Posterior cingulate gyrus (tissue), 11 donors: ENCODE results near the gene GRAMD1B.

Experiments used
- DNase-seq, 10 donors: peaks; one replicate each; pipeline versions ENCODE4 v3.0.0 to v3.0.0-alpha.2; 2020 to 2021; ENCODE audit warnings: mixed read lengths in 3 of 10
- intact Hi-C: fragments of 100-400 bp; cut with DNase I; formaldehyde crosslinking; loops from one replicate; pipeline ENCODE4 v1.15.1; 2023

The GRAMD1B gene

DNA sequence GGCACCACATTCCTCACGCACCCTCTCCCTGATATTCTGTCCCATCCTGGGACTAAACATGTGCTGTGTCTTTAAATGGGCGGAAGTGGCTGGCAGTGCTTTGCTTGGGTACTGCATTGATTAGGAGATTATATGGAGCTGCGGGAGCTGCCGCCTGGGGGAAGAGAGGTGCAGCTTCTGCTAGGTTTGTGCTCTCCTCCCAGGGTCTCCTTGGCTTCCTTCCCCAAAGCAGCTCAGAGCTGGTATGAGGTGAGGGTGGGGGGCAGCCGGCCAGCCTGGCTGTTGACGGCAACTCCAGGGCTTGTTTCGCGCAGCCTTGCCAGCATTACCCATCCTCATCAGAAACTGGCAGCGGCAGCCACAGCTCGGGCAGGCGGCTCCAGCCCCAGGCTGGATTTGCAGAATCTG, 95.4 kb downstream of the GRAMD1B start:
- DNase-seq: peak in 7 of 10 donors; percentile 26 to 91 (median 66)
- intact Hi-C loops: loop anchor here (5.0 kb wide), 1 partner anchor 37 kb away; no protein-coding TSS in a partner anchor

DNA sequence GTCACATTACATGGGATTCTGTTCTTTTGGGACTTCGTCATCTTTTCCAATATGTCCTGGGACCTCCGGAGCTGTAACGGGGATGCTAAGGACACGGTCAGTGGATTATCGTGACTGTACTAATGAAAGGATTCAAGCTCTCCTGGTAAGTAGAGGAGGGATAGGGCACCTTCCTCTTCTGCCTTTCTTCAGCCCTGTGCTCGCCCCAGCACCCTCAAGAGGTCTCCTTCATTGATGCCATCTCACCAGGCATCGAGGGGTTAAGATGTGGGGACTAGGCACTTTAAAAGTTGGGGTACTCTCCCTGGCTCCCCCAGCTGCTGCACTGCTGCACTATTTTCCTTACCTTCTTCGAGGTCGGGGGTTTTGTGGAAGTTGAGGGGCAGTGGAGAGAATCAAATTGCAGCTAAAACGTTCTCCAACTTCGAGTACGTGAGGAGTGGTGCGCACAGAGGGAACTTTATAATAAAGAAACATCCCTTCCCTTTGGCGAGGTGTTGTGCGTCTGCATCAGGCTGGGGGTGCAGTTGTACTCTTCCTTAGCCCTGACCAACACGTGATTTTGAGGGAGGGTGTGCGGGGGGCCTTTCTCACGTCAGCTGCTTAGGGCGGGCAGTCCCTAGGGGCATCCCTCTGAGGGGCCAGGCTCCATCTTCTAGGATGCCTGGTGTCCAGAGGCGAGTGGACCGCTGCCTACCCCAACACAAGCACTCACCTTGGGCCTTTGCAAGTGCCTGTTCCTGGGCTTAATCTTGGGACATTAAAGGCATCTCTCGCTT, 96.1 kb downstream of the GRAMD1B start:
- intact Hi-C loops: loop anchor here (5.0 kb wide), 1 partner anchor 36 kb away; no protein-coding TSS in a partner anchor
- peak in 7 of 10 donors; percentile 33 to 90 (median 60) for DNase-seq

DNA sequence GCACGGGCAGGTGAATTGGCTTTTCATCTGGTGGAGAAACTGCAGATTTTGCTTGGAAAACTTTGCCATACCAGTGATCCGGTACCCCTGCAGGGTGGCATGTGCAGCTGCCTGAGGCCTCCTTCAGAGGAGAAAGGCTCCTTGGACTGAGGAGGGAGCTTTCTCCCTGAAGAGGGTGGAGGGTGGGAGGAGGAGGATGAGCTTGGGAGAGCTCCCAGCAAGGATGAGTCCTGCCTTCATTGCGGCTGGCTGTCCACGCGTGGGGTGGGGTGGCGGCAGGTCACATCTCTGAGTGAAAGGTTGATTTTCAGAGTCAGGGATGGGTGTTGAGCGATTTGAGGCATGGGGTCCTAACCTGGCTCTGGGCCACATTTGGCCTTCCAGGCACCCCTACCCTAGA, 96.8 kb downstream of the GRAMD1B start:
- DNase-seq: peak in 2 of 10 donors; percentile 71 to 88

DNA sequence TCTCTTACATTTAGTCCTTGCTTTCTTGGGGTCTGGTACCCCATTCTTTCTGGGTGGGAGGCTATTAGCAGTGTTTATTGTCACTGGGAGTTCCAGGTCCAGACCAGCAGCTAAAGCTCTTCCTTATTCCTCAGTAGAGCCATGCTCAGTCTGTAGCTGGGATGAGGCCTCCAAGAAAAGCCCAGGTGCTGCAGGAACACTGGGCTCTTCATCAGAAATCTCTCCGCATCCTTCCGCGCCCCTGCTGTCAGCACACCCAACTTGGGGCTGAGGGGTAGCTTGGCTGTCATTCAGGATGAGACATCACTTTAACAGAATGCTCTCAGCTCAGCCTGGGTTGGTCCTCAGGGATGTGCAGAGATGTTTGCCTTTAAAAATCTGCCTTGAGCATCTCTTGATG, 97.5 kb downstream of the GRAMD1B start:
- intact Hi-C loops: loop anchor here (5.0 kb wide), 1 partner anchor 35 kb away; no protein-coding TSS in a partner anchor
- DNase-seq: peak in 1 of 10 donors; percentile 84

More for the DNA sequence above, 96.8 kb downstream of the GRAMD1B start:
- intact Hi-C loops: loop anchor here (5.0 kb wide), 1 partner anchor 35 kb away; no protein-coding TSS in a partner anchor

DNA sequence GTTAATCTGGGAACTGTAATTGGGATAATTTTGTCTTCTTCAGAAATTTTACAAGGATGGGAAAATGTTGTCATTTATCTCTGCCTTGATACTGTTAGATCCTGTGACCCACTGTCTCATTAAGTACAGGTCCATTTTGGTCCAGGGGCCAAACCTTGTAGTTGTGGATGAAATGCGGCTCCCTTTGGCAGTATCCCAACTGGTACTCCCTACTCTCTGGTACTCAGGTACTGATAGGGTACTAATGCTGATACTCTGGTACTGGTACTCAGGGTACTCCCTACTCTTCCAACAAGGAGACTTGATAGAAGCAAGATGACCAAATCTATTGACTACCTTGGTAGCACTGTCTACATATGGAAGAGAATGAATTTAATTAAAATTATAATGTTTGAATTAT, 97.9 kb downstream of the GRAMD1B start:
- DNase-seq: no peak
- intact Hi-C loops: loop anchor here (5.0 kb wide), 1 partner anchor 34 kb away; no protein-coding TSS in a partner anchor

DNA sequence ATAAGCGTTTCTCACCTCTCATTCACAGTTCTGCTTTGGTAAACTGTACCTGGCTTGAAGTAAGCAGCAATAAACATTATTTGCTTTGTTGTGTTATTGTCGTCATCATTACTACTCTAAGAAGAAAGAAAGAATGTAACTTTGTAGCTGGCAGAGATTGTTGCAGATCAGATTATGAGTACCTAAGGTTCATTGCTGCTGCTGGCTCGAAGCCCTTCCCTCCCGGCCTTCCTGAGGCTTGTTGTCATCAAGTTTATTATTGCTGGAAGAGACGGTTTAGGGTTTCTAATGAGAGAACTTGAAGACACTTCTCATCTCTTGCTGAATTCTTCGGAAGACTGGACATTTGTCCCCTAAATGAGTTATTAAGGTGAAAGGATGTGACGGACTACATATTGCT, 101.3 kb downstream of the GRAMD1B start:
- DNase-seq: no peak
- intact Hi-C loops: no loop called here

DNA sequence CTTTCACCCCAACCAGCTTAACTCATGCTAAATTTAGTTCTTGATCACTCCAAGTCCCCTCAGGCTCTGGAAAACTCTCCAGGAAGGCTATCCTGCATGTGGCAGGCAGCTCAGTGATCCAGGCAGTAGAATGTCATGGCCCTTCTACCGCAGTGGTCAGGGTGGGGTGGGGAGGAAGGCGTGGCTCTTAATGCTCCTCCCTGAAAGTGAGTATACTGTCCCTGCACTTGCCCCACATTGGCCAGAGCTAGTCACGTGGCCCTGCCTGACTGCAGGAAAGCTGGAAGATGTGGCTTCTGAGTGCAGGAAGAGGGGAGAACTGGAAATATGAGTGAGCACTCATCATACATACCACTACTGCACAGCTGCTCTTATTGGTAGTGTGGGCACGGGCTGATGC, 102.1 kb downstream of the GRAMD1B start:
- intact Hi-C loops: no loop called here
- DNase-seq: no peak

DNA sequence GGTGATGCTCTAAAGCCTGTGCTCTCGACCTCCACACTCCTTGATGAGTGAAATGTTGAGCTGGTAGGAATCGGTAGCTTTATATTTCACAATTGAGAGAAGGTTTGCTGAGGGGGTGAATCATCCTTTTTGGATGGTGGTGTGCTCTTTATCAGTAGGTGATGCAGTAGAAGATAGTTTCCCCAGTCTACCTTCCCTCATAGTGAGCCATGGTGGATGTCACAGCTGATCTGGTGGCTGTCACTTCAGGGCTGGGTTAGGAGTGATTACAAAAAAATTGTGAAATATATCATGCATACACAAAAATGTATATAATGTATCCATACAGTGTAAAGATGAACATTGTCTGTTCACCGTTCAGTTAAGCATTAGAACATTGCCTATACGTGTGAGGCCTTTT, 105.3 kb downstream of the GRAMD1B start:
- intact Hi-C loops: no loop called here
- DNase-seq: no peak

DNA sequence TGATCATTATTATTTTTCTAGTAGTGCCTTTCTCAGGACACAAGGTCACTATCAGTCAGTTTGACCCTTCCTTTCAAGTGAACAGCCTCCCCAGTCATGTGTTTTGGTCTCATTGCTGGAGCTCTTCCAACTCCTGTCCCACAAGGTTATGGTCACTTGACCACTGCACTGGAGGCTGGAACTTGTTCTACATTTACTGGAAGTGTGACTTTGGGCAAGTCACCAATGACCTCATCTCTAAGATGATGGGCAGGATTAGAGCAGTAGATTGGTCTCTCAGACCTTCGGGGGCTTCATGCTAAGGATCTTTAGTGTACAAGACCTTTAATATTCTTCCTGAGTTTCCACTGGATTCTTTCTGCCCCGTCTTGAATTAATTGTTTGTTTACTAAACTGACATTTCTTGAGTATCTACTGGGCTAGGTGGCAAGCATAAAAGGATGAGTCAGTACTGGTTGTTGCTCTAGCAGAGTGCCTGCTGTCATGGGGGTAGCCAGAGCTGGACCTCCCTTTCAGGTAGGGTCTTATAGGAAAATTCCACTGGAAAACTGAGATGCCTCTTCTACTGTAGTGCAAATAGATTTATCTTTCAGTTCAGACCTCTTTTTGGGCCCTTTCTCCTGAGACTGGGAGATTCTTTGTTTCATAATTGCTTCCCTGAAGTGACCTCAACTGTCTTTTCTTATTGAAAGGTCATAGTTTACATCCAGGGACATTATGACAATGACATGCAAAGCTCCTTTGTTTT, 106.8 kb downstream of the GRAMD1B start:
- DNase-seq: no peak
- intact Hi-C loops: no loop called here

DNA sequence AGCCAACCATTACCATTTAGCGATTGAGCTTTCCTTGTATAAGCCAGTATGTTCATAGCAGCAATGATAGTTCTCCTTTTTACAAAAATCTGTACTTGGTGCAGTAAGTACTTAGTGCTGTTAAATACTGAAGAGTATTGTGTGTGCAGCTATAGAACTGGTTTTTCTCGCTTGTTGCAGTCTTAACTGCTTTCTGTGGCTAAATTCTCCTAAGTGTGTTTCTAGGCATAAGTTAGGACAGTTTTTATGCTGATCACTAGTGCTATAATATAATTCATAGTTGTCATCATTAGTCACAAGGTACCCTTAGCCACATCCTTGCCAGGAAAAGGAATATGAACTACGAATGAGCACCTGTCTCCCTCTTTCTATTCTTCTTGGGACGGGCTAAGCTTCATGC, 107.7 kb downstream of the GRAMD1B start:
- intact Hi-C loops: no loop called here
- no peak for DNase-seq

DNA sequence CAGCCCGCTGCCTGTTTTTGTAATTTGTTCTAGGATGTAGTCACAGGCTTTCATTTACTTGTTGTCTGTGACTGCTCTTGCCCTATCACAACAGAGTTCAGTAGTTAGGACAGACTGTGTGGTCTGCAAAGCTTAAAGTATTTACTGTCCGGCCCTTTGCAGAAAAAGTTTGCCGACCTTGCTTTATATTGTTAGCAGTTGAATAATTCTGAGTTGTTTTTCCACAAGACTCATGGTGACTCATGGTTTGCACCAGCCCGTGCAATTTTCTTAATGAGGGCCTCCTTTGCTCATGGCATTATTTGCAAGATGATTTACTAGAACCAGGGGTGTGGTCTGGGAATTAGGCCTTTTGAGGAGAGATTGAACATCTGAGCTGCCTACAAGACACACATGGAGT, 113.7 kb downstream of the GRAMD1B start:
- no peak for DNase-seq
- intact Hi-C loops: no loop called here

DNA sequence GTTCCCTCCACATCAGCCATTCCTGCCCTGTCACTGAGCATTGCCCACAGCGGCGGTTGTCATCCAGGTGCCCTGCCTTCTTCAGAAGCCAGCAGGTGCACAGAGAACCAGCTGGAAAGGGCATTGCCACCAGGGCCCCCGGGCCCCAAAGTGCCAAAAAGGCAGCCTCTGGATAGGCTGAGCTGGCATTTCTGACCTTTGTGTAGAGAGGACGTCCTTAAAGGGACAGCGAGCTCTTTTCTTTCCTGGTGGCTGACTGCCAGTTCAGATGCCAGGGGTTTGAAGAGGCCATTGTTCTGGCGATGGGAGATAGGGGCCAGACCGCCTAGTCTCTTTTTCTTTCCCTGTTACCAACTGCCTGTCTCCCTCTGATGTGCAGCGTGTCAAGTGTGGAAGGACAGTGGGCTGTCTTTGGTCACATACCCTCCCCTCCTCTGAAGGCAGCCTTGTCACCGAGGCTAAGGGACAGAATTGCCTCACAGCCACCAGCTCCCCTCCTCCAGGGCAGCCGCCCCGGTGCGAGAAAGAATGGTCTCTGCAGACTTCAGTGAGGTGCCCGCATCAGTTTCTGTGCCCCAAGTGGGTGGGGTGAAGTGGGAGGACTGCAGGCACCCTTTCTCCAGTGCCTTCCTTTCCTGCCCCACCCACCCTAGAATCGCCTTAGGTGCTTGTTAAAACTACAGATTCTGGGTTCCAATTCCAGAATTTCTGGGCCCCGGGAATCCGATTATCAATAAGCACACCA, 114.7 kb downstream of the GRAMD1B start:
- DNase-seq: peak in 6 of 10 donors; percentile 56 to 90 (median 72)
- intact Hi-C loops: no loop called here

DNA sequence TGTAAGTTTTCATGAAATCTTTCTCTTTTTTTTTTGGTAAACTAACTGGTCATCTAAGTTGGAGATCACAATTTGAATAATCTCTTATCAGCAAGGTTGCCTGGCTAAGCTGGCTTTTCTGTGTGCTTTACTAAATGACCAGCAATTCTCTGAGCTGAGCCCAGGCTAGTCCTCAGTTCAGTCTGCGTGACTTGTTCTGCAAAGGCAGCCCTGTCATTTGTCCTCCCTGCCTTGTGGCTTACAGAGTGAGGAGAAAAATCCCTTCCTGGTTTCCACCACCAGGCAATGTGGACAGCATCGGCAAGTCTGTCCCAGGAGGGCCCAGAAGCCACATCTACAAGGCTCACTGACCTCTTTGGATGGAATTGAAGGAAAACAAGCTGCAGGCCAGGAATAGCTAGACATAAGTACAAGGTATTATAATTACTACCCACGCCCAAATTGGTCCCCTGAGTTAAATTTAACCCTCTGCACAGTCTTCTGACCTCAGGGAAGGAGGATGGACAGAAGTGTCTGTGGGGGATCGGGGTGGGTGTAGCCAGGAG, 115.7 kb downstream of the GRAMD1B start:
- intact Hi-C loops: no loop called here
- DNase-seq: no peak

DNA sequence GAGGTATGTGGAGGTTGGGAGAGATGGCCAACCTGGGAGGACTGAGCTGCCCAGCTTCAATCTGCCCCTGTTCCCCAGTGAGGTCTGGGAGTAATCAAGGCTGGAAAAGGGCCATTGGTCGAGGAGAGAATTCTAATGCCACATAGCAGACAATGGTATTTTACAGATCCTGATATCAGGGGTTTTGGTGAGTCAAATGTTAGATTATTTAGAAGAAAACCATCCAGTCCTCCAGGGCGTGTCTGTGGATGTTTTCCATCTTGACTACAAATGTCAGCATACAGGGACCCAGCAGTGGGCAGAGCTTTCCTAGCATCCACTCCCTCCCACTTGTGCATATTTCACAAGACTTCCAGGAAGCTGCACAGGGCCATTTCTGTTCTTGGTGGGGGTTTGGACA, 116.4 kb downstream of the GRAMD1B start:
- intact Hi-C loops: no loop called here
- DNase-seq: no peak

DNA sequence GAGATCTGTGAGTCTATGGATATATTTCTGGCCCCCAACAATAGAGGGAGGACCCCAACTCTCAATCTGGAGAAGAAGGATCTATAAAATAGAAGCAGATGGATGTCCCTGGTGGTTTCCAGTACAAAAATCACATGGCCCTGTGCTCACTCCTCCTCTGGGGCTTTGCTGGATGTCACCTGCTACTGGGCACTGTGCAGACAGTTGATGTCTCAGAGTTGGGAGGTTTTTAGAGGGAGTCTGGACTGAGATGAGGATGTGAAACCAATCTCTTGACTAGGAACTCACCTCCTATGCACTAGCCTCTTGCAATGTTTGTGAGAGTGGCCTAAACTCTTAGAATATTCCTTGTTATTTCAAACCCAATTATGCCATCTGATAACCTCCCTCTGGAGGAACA, 117.1 kb downstream of the GRAMD1B start:
- intact Hi-C loops: no loop called here
- no peak for DNase-seq

DNA sequence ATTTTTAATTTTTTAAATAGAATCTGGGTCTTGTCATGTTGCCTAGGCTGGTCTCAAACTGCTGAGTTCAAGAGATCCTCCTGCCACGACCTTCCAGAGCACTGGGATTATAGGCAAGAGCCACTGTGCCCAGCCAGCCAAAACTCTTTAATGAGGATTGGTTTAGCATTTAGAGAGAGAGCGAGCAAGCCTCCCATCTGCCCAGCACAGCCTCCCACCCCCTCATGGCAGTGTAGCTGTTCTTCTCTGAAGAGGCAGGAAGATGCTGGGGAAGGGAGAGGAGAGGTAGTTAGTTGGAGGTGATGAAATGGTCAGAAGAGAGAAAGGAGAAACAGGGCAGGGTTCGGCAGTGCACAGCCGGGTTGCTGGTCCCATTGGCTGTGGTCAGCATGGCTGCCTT, 118.7 kb downstream of the GRAMD1B start:
- intact Hi-C loops: no loop called here
- DNase-seq: peak in 3 of 10 donors; percentile 50 to 88 (median 79)

DNA sequence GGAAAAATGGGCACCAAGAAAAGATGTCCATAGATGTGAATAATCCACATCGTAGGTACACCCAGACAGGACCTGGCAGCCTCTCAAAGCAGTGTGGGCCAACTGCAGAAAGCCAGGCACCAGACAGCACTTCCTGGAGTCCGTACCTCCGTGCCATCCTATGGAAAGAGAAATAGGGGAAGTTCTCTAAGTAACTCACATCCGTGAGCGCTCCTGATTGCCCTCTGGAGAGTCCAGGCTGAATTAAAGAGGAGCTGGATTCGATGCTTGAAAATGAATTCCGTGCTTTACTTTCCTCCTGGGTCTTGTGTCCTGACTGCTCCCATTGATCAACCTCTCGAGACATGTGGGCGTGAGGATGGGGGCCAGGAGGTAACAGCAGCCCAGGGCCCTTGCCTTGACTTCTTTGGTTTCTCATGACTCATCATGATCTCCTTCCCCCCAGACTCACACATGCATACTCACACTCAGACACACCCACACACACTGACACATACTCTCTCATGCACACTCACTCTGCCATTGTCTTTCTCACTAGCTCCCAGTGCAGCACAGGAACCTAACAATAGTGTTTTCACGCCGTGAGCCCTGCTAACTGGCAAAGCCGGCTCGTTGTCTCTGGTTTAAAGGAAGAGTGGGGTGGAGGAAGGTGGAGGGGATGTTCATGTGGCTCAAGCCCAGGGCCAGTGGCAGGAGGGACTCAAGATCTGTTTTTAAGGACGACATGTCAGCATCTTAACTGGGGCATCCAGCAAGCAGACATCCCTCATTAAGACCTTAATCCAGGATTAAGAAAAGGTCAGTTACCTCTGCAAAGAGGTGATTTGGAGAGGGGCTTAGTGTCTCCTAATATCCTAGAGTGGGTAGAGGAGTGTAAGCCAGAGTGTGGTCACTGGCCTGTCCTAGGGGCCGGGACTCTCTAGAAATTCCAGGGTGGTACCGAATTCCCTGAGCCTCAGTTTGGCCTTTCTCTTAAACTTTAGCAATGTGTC, 120.2 kb downstream of the GRAMD1B start:
- intact Hi-C loops: no loop called here

DNA sequence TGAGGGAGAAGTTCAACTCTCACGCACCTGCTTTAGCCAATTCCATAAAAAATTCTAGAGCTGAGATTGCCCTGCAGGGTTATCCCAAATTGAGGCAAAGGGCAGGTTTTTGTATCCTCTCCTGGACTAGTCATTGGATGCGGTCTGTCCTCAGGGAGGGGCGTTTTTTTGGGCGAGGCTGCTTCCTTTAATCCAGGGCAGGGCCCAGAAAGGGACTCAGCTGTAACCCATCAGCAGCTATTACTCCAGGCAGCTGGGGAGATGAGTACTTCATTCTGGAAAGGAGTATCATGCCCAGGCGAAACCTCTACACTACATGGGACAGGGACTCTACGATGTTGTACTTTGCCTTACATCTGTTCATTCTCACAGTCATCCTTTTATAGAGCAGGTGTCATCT, 121.0 kb downstream of the GRAMD1B start:
- DNase-seq: no peak
- intact Hi-C loops: no loop called here

More for the DNA sequence above, 120.2 kb downstream of the GRAMD1B start:
- peak in 1 of 10 donors; percentile 49 for DNase-seq

DNA sequence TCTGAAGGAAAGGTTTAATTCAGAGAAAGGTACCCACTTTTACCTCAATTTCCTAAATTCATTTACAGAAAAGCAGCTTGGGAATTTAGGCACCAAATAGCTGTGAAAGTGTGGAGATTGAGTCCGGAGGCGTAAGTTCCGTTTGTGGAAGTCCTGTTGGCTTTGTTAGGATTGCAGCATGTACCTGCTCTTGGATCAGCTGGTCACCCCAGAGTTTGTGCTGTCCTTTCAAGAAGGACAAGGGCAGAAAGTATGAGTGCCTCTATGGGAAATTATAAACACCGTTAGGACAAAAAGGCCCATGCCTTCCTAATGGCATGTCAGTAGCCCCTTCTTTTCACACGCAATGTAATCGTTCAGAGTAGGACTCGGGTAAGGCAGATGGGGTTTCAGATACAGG, 126.6 kb downstream of the GRAMD1B start:
- DNase-seq: no peak
- intact Hi-C loops: no loop called here
